HG03342 (cell line): ENCODE measurements around the gene KIAA0753.
"Not testable (repeated sequence)": the region's sequence is repeated elsewhere in the genome, so short reads cannot be mapped to it uniquely, and the experiment has no call there.

Source experiments
- ATAC-seq: cut with Tn5 transposase; IDR thresholded peaks from one replicate; pipeline ENCODE4 v1.9.1; 2021; ENCODE audit warnings: mild to moderate bottlenecking, moderate library complexity; ENCODE audit not compliant: unreplicated experiment

Gene KIAA0753

GRCh38 chr17:6599364-6599763 lies 41.1 kb downstream of the KIAA0753 start:
- ATAC-seq = no peak

- ATAC-seq = no peak
Observed at GRCh38 chr17:6597727-6598126, 42.8 kb downstream of the KIAA0753 start.

GRCh38 chr17:6596941-6597340 lies 43.6 kb downstream of the KIAA0753 start:
- no peak for ATAC-seq

GRCh38 chr17:6596511-6596910 lies 44.0 kb downstream of the KIAA0753 start:
- no peak for ATAC-seq

GRCh38 chr17:6596081-6596480 lies 44.4 kb downstream of the KIAA0753 start:
- ATAC-seq = no peak

GRCh38 chr17:6593371-6593770 lies 47.1 kb downstream of the KIAA0753 start:
- ATAC-seq = not testable (repeated sequence)

GRCh38 chr17:6592173-6592572 lies 48.3 kb downstream of the KIAA0753 start:
- ATAC-seq = no peak

GRCh38 chr17:6591599-6592158 lies 48.8 kb downstream of the KIAA0753 start:
- no peak for ATAC-seq

- ATAC-seq = no peak
Observed at GRCh38 chr17:6589266-6589946, 51.1 kb downstream of the KIAA0753 start.

GRCh38 chr17:6588165-6588564 lies 52.3 kb downstream of the KIAA0753 start:
- ATAC-seq = no peak

GRCh38 chr17:6587310-6587709 lies 53.2 kb downstream of the KIAA0753 start:
- no peak for ATAC-seq

- no peak for ATAC-seq
Observed at GRCh38 chr17:6583411-6583810, 57.1 kb downstream of the KIAA0753 start.

GRCh38 chr17:6580625-6581024 lies 59.9 kb downstream of the KIAA0753 start:
- ATAC-seq = no peak

- no peak for ATAC-seq
Observed at GRCh38 chr17:6578491-6578890, 62.0 kb downstream of the KIAA0753 start.

- no peak for ATAC-seq
Observed at GRCh38 chr17:6577686-6578263, 62.7 kb downstream of the KIAA0753 start.

- ATAC-seq = no peak
Observed at GRCh38 chr17:6576038-6576785, 64.3 kb downstream of the KIAA0753 start.

- ATAC-seq = no peak
Observed at GRCh38 chr17:6575596-6575988, 64.9 kb downstream of the KIAA0753 start.

- ATAC-seq = no peak
Observed at GRCh38 chr17:6574687-6575595, 65.6 kb downstream of the KIAA0753 start.

GRCh38 chr17:6573982-6574686 lies 66.4 kb downstream of the KIAA0753 start:
- no peak for ATAC-seq

GRCh38 chr17:6573495-6573894 lies 67.0 kb downstream of the KIAA0753 start:
- ATAC-seq = not testable (repeated sequence)
